Common myeloid progenitor, CD34-positive (primary cell): ENCODE data around the gene BOLA3.
A peak's percentile ranks its signal among the peaks of the same experiment; 100 is the strongest.

Experiments
- CTCF ChIA-PET: fragments of 350-600 bp; sonication (Branson Sonifier 250); formaldehyde crosslinking; loops from one replicate; lab custom pipeline; 2021; ENCODE audit warnings: antibody characterized with exemption; lab: Charles Lee
- POLR2A ChIA-PET: fragments of 350-600 bp; sonication (Branson Sonifier 250); formaldehyde crosslinking; loops from one replicate; lab custom pipeline; 2021; ENCODE audit warnings: antibody characterized with exemption; lab: Charles Lee
- DNase-seq, 3 donors: peaks; one replicate each; pipeline versions ENCODE4 v3.0.0 to v3.0.0-alpha.2; 2013
- H3K27ac ChIP-seq, 2 experiments: 1 replicate in 1 of 2; 2 replicates in 1 of 2; pipeline ENCODE4 v1.7.0; 2013; ENCODE audit warnings: inconsistent platforms in 2 of 2, low read length in 2 of 2, mild to moderate bottlenecking in 2 of 2, low read depth in 1 of 2, moderate library complexity in 1 of 2; ENCODE audit not compliant: severe bottlenecking in 2 of 2, insufficient read depth in 1 of 2, poor library complexity in 1 of 2
- H3K27me3 ChIP-seq, 5 experiments: replicated peaks in 2 of 5; 1 replicate in 3 of 5; 2 replicates in 2 of 5; pipeline versions ENCODE4 v1.6.1 to v1.7.0; 2013; ENCODE audit warnings: low read length in 4 of 5, mild to moderate bottlenecking in 2 of 5, moderate library complexity in 2 of 5, inconsistent platforms in 1 of 5; ENCODE audit not compliant: insufficient read depth in 5 of 5, control insufficient read depth in 4 of 5
- H3K36me3 ChIP-seq, 4 experiments: 1 replicate in 2 of 4; 2 replicates in 2 of 4; pipeline versions ENCODE4 v1.6.1 to v1.7.0; 2013; ENCODE audit warnings: low read length in 3 of 4, control low read depth in 1 of 4, mild to moderate bottlenecking in 1 of 4; ENCODE audit not compliant: control insufficient read depth in 4 of 4, insufficient read depth in 4 of 4
- H3K4me1 ChIP-seq, 4 experiments: 1 replicate in 3 of 4; 2 replicates in 1 of 4; pipeline versions ENCODE4 v1.6.1 to v1.7.1; 2013; ENCODE audit warnings: low read length in 3 of 4, mild to moderate bottlenecking in 3 of 4, control low read depth in 1 of 4, inconsistent platforms in 1 of 4, moderate library complexity in 1 of 4; ENCODE audit not compliant: control insufficient read depth in 4 of 4, insufficient read depth in 4 of 4; ENCODE audit errors: control extremely low read depth in 1 of 4
- H3K4me3 ChIP-seq, 7 experiments: 1 replicate in 4 of 7; 2 replicates in 3 of 7; pipeline versions ENCODE4 v1.5.1 to v1.7.0; 2013; ENCODE audit warnings: mild to moderate bottlenecking in 7 of 7, low read length in 6 of 7, moderate library complexity in 6 of 7, inconsistent platforms in 2 of 7, low read depth in 2 of 7, control low read depth in 1 of 7; ENCODE audit not compliant: insufficient read depth in 4 of 7, control insufficient read depth in 1 of 7; ENCODE audit errors: extremely low read depth in 1 of 7
- H3K9me3 ChIP-seq, 5 experiments: 1 replicate in 4 of 5; 2 replicates in 1 of 5; pipeline versions ENCODE4 v1.6.1 to v1.7.1; 2013; ENCODE audit warnings: low read length in 4 of 5, mild to moderate bottlenecking in 2 of 5, inconsistent platforms in 1 of 5, low read depth in 1 of 5, moderate library complexity in 1 of 5; ENCODE audit not compliant: control insufficient read depth in 4 of 5, insufficient read depth in 2 of 5; ENCODE audit errors: control extremely low read depth in 1 of 5
- WGBS: methylation state at CpG from one replicate; pipeline ENCODE4 v1.1.5; 2013; ENCODE audit not compliant: insufficient coverage; 5-methylcytosine and 5-hydroxymethylcytosine counted together

The BOLA3 gene

DNA sequence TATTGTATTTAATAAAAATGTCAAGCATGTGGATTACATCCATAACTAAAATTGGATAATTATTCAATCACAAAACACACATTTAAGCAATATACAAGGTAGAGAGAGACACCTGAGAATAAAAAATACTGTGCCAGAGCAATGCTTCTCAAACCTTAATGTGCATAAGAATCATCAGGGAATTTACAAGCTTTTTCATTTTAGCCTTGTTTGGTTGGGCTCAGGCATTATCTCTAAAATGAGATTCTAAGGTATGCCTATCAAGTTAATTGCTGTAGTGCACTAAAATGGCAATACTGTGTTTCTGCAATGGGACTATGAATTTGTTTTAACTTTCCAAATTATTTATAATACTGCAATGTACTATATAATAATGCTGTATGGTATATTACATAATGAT is 30.0 kb upstream of the BOLA3 start:
- Histone ChIP-seq H3K27me3 (no peaks in the 10 kb centered on the region), H3K36me3 (peaks cover 0 to 12% (median 4%) of the 10 kb centered on the region in 4 experiments), H3K27ac (peak overlapping the region; percentile 96 to 98), H3K4me1 (peaks cover 14 to 37% (median 24%) of the 10 kb centered on the region in 4 experiments), H3K4me3 (peak overlapping the region; percentile 84 to 97 (median 91)), H3K9me3 (no peaks in the 10 kb centered on the region)
- DNase-seq = no peak
- ChIA-PET CTCF (interaction anchor here (0.9 to 5.1 kb wide), 8 partner anchors 8 to 31 kb away, joined by 3 to 39 read pairs (median 6); partner anchors contain the start of gene MTHFD2), POLR2A (interaction anchor here (0.9 to 1.6 kb wide), 5 partner anchors 11 to 29 kb away, joined by 3 to 8 read pairs (median 4); partner anchors contain the start of gene MTHFD2)

- H3K27ac ChIP-seq = no peak overlapping the region
- peaks cover 2 to 32% (median 19%) of the 10 kb centered on the region in 4 experiments for H3K36me3 ChIP-seq
- WGBS = 100% methylated on average over 1 of the region's 1 CpG
- no peak overlapping the region for H3K4me3 ChIP-seq
- no peak for DNase-seq
- peaks cover 8 to 16% (median 10%) of the 10 kb centered on the region in 4 experiments for H3K4me1 ChIP-seq
- H3K27me3 ChIP-seq = no peaks in the 10 kb centered on the region
- no peaks in the 10 kb centered on the region for H3K9me3 ChIP-seq
- CTCF ChIA-PET = interaction anchor here (0.6 kb wide), 1 partner anchor 16 kb away, joined by 3 read pairs; no protein-coding TSS in a partner anchor
- POLR2A ChIA-PET = no interaction called here
Measured at GRCh38 chr2:74174909-74175308, 27.2 kb upstream of the BOLA3 start.

DNA sequence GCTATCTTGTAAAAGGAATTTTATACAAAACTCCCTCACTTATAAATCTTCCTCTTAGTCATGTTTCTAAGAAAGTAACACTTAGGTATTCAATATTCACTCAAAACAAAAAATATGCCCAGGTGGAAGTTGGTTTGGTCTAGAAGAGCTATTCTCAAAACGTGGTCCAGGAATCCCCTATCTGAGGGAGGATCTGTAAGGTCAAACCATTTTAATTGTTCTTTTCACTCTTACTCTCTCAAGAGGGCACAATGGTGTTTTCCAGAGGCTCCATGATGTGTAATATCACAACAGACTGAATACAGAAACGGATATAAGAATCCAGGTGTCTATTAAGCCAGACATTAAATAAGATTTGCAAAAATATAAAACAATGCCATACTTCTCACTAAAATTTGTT is 21.0 kb upstream of the BOLA3 start:
- POLR2A ChIA-PET = no interaction called here
- Histone ChIP-seq H3K36me3 (peaks cover 27 to 76% (median 51%) of the 10 kb centered on the region in 4 experiments), H3K27ac (no peak overlapping the region), H3K9me3 (peaks cover 0 to 5% (median 3%) of the 10 kb centered on the region in 5 experiments), H3K4me3 (no peak overlapping the region), H3K4me1 (no peaks in the 10 kb centered on the region), H3K27me3 (no peaks in the 10 kb centered on the region)
- WGBS = 100% methylated on average over 1 of the region's 2 CpGs
- CTCF ChIA-PET = interaction anchor here (0.9 to 2.3 kb wide), 7 partner anchors 10 to 28 kb away, joined by 3 to 8 read pairs (median 3); partner anchors contain the start of gene MOB1A
- no peak for DNase-seq

GRCh38 chr2:74164761-74165160 is 17.0 kb upstream of the BOLA3 start:
- Histone ChIP-seq H3K9me3 (peaks cover 0 to 5% (median 3%) of the 10 kb centered on the region in 5 experiments), H3K4me3 (peak overlapping the region in 1 of 7 experiments; percentile 19), H3K4me1 (no peaks in the 10 kb centered on the region), H3K36me3 (peaks cover 35 to 88% (median 56%) of the 10 kb centered on the region in 4 experiments), H3K27ac (no peak overlapping the region), H3K27me3 (no peaks in the 10 kb centered on the region)
- CTCF ChIA-PET = no interaction called here
- POLR2A ChIA-PET = interaction anchor here (1.2 kb wide), 1 partner anchor 38 kb away, joined by 3 read pairs; no protein-coding TSS in a partner anchor
- WGBS = no CpG with 5 or more reads among the region's 1 CpG
- DNase-seq = no peak

DNA sequence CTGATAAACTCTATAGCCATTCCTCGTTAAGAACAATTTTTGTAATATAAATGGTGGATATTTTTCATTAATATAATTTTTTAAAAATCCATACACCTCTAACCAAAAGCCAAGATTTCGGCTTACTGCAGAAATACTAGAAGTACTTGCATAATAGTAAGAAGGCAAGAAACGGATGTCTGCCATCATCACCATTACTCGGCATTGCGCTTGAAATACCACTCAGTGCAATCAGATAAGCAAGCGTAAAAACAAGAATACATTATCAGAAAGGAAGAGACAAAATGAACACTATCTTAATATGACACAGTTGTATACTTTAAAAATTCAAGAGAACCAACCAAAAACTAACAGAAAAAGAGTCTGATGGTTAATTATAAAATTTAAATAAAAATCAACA is 15.2 kb upstream of the BOLA3 start:
- H3K4me1 ChIP-seq = no peaks in the 10 kb centered on the region
- H3K36me3 ChIP-seq = peaks cover 39 to 88% (median 58%) of the 10 kb centered on the region in 4 experiments
- peak in 1 of 3 donors; percentile 26 for DNase-seq
- ChIA-PET CTCF (interaction anchor here (0.8 to 2.2 kb wide), 3 partner anchors 9 to 35 kb away, joined by 3 to 7 read pairs (median 5); no protein-coding TSS in a partner anchor), POLR2A (interaction anchor here (1.1 kb wide), 1 partner anchor 15 kb away, joined by 3 read pairs; no protein-coding TSS in a partner anchor)
- H3K27me3 ChIP-seq = no peaks in the 10 kb centered on the region
- no peak overlapping the region for H3K27ac ChIP-seq
- H3K9me3 ChIP-seq = peaks cover 0 to 5% (median 3%) of the 10 kb centered on the region in 5 experiments
- no peak overlapping the region for H3K4me3 ChIP-seq
- WGBS = no CpG with 5 or more reads among the region's 6 CpGs

GRCh38 chr2:74155830-74156229 is 8.1 kb upstream of the BOLA3 start:
- H3K27me3 ChIP-seq = no peaks in the 10 kb centered on the region
- H3K36me3 ChIP-seq = peaks cover 12 to 75% (median 52%) of the 10 kb centered on the region in 4 experiments
- WGBS = no CpG with 5 or more reads among the region's 3 CpGs
- no peaks in the 10 kb centered on the region for H3K4me1 ChIP-seq
- CTCF ChIA-PET = interaction anchor here (0.7 to 2.2 kb wide), 5 partner anchors 10 to 44 kb away, joined by 3 to 6 read pairs (median 5); no protein-coding TSS in a partner anchor
- H3K9me3 ChIP-seq = no peaks in the 10 kb centered on the region
- POLR2A ChIA-PET = no interaction called here
- DNase-seq = peak in 1 of 3 donors; percentile 30
- H3K4me3 ChIP-seq = no peak overlapping the region
- no peak overlapping the region for H3K27ac ChIP-seq

DNA sequence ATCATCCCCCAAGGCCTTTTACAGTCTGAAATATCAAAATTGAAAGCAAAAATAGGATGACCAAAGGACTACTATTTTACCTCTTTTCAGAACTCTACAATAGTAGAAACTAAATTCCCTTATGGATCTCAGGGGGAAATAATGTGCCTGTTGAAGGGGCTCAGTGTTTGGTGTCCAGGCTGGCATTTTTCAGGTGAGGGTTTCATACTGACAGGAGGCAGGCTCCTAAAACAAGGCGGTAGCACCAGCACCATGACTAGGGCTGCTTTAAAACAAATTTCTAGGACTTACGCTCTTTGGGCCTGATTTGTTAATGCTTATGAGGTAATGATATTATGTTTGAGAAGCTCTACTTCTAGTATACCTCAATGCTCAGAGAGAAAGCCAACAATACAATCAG is 5.2 kb upstream of the BOLA3 start:
- peaks cover 5 to 17% (median 10%) of the 10 kb centered on the region in 4 experiments for H3K4me1 ChIP-seq
- H3K27me3 ChIP-seq = no peaks in the 10 kb centered on the region
- H3K27ac ChIP-seq = no peak overlapping the region
- DNase-seq = no peak
- H3K9me3 ChIP-seq = no peaks in the 10 kb centered on the region
- ChIA-PET POLR2A (interaction anchor here (1.4 kb wide), 1 partner anchor 19 kb away, joined by 4 read pairs; no protein-coding TSS in a partner anchor), CTCF (interaction anchor here (1.3 to 5.7 kb wide), 5 partner anchors 8 to 329 kb away, joined by 4 to 35 read pairs (median 4); no protein-coding TSS in a partner anchor)
- H3K36me3 ChIP-seq = peaks cover 10 to 56% (median 35%) of the 10 kb centered on the region in 4 experiments
- no peak overlapping the region for H3K4me3 ChIP-seq
- no CpG with 5 or more reads among the region's 2 CpGs for WGBS
